Ovary (tissue), 3 donors: ENCODE measurements around the gene FMNL1.
"Not testable (repeated sequence)": the region's sequence is repeated elsewhere in the genome, so short reads cannot be mapped to it uniquely, and the experiment has no call there.

Source experiments
- EP300 ChIP-seq: sonication (generic); formaldehyde crosslinking; IDR thresholded peaks from one replicate; pipeline ENCODE4 v1.6.1; 2017; ENCODE audit warnings: antibody characterized with exemption
- POLR2A ChIP-seq: fragments of 450-650 bp; IDR thresholded peaks from one replicate; pipeline ENCODE4 v1.6.1; 2017; ENCODE audit warnings: antibody characterized with exemption, mild to moderate bottlenecking, moderate library complexity
- TF ChIP-seq, protein P1 (sequence below), 3 donors: fragments of 450-650 bp in 2 of 3; fragments of 200-600 bp in 1 of 3; IDR thresholded peaks; one replicate each; pipeline versions ENCODE4 v1.5.1 to v1.8.0; 2016 to 2022; ENCODE audit warnings: antibody characterized with exemption in 3 of 3, mild to moderate bottlenecking in 1 of 3
- donor health status: DM: no; HTN: no; CAD: no.

DNA sequence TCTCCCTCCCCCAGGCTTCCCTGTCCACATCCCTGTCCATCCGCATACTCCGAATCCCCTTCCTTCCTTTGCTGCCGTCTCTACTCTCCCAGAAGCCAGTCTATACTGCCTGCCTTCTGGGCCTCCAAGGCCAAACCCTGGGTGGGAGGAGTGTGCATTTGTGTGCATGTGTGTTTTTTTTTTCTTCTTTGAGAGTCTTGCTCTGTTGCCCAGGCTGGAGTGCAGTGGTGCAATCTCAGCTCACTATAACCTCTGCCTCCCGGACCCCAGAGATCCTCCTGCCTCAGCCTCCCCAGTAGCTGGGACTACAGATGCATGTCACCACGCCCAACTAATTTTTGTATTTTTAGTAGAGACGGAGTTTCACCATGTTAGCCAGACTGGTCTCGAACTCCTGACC lies 31.6 kb downstream of the FMNL1 start:
- TF ChIP-seq, protein P1, sequence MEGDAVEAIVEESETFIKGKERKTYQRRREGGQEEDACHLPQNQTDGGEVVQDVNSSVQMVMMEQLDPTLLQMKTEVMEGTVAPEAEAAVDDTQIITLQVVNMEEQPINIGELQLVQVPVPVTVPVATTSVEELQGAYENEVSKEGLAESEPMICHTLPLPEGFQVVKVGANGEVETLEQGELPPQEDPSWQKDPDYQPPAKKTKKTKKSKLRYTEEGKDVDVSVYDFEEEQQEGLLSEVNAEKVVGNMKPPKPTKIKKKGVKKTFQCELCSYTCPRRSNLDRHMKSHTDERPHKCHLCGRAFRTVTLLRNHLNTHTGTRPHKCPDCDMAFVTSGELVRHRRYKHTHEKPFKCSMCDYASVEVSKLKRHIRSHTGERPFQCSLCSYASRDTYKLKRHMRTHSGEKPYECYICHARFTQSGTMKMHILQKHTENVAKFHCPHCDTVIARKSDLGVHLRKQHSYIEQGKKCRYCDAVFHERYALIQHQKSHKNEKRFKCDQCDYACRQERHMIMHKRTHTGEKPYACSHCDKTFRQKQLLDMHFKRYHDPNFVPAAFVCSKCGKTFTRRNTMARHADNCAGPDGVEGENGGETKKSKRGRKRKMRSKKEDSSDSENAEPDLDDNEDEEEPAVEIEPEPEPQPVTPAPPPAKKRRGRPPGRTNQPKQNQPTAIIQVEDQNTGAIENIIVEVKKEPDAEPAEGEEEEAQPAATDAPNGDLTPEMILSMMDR (IDR thresholded peaks at IDR 0.05): not testable (repeated sequence)
- not testable (repeated sequence) for TF ChIP-seq EP300, POLR2A
